HCT116 (cell line): ENCODE measurements around the gene CLK1. TPM values are rescaled to one million over a fixed set of nuclear protein-coding genes. Genes with fewer than 3 reads are reported as not detected.

Experiments
- ATAC-seq: fragments of 200-7000 bp; cut with Tn5 transposase; 2 replicates; pipeline ENCODE4 v1.9.1; 2020; ENCODE audit warnings: mild to moderate bottlenecking, moderate library complexity
- BruUV-seq: library from RNA; stranded (reverse); fragments of 400-500 nt; replicated peaks from 2 replicates; lab custom pipeline; 2021; lab: Mats Ljungman, UMichigan
- CTCF ChIA-PET: fragments of 300-600 bp; sonication (Branson Sonifier 250); formaldehyde crosslinking; loops from one replicate; lab custom pipeline; 2021; ENCODE audit warnings: antibody characterized with exemption; lab: Charles Lee
- POLR2A ChIA-PET: fragments of 300-600, 350-600 bp; sonication (Branson Sonifier 250); formaldehyde crosslinking; loops from one replicate; lab custom pipeline; 2021; ENCODE audit warnings: antibody characterized with exemption; lab: Charles Lee
- RAD21 ChIA-PET, 2 experiments: fragments of 300-600 bp; sonication (Branson Sonifier 250); formaldehyde crosslinking; loops; one replicate each; lab custom pipeline; 2023; ENCODE audit warnings: low total read pairs in 2 of 2; ENCODE audit not compliant: uncharacterized antibody in 2 of 2, unreplicated experiment in 2 of 2, low non-redundant PET in 1 of 2; lab: Charles Lee
- DNase-seq: peaks from one replicate; pipeline ENCODE4 v3.0.0-alpha.2; 2010; ENCODE audit warnings: low read depth, low spot score
- H2AFZ ChIP-seq: fragments of 200-600 bp; shearing (Covaris generic), sonication (generic); 2 replicates; pipeline ENCODE4 v1.6.1; 2017; ENCODE audit warnings: low read depth, mixed run types, mixed read lengths, antibody characterized with exemption, low read length; ENCODE audit not compliant: poor library complexity, severe bottlenecking
- H3K27ac ChIP-seq: 2 replicates; pipeline ENCODE4 v1.5.1; 2012; ENCODE audit warnings: low read depth, low read length
- H3K27me3 ChIP-seq: fragments of 200-600 bp; sonication (generic); 2 replicates; pipeline ENCODE4 v1.6.1; 2016; ENCODE audit warnings: mixed run types, low read length, mixed read lengths; ENCODE audit not compliant: insufficient read depth
- H3K36me3 ChIP-seq, 2 experiments: fragments of 200-500 bp in 1 of 2; fragments of 200-600 bp in 1 of 2; sonication (Bioruptor generic) in 1 of 2; sonication (generic) in 1 of 2; 2 replicates each; pipeline versions ENCODE4 v1.5.1 to v1.6.1; 2014 to 2016; ENCODE audit warnings: low read length in 2 of 2, inconsistent platforms in 1 of 2, mixed read lengths in 1 of 2, mixed run types in 1 of 2; ENCODE audit not compliant: insufficient read depth in 2 of 2, control insufficient read depth in 1 of 2
- H3K4me1 ChIP-seq, 2 experiments: fragments of 200-600 bp in 1 of 2; sonication (generic) in 1 of 2; 2 replicates each; pipeline versions ENCODE4 v1.5.1 to v1.6.1; 2012 to 2017; ENCODE audit warnings: low read length in 2 of 2, inconsistent platforms in 1 of 2, mild to moderate bottlenecking in 1 of 2, mixed read lengths in 1 of 2, mixed run types in 1 of 2, moderate library complexity in 1 of 2; ENCODE audit not compliant: insufficient read depth in 2 of 2, control insufficient read depth in 1 of 2
- H3K4me2 ChIP-seq: fragments of 200-600 bp; sonication (generic); 2 replicates; pipeline ENCODE4 v1.6.1; 2017; ENCODE audit warnings: mixed run types, low read length, mixed read lengths
- H3K4me3 ChIP-seq, 2 experiments: fragments of 200-600 bp in 1 of 2; sonication (generic) in 1 of 2; replicated peaks in 1 of 2; 2 replicates each; pipeline ENCODE4 v1.5.1; 2011 to 2016; ENCODE audit warnings: low read length in 2 of 2, control low read depth in 1 of 2, low read depth in 1 of 2, mild to moderate bottlenecking in 1 of 2, mixed read lengths in 1 of 2, mixed run types in 1 of 2
- H3K79me2 ChIP-seq: fragments of 200-600 bp; sonication (generic); 2 replicates; pipeline ENCODE4 v1.6.1; 2017; ENCODE audit warnings: mild to moderate bottlenecking, mixed run types, low read length, moderate library complexity, mixed read lengths; ENCODE audit not compliant: insufficient read depth
- H3K9ac ChIP-seq: fragments of 200-600 bp; sonication (generic); 2 replicates; pipeline ENCODE4 v1.6.1; 2016; ENCODE audit warnings: low read length, mixed read lengths
- H3K9me2 ChIP-seq: fragments of 200-600 bp; sonication (generic), shearing (Covaris generic); 2 replicates; pipeline ENCODE4 v1.6.1; 2017; ENCODE audit warnings: mixed run types, mild to moderate bottlenecking, moderate library complexity; ENCODE audit not compliant: insufficient read depth
- H3K9me3 ChIP-seq, 2 experiments: fragments of 200-500 bp in 1 of 2; fragments of 200-600 bp in 1 of 2; sonication (Bioruptor generic) in 1 of 2; sonication (generic) in 1 of 2; 2 replicates each; pipeline ENCODE4 v1.6.1; 2014 to 2017; ENCODE audit warnings: low read length in 2 of 2, mixed read lengths in 2 of 2, inconsistent platforms in 1 of 2, low read depth in 1 of 2, mild to moderate bottlenecking in 1 of 2, mixed run types in 1 of 2, moderate library complexity in 1 of 2; ENCODE audit not compliant: control insufficient read depth in 1 of 2, insufficient read depth in 1 of 2
- H4K20me1 ChIP-seq: fragments of 200-600 bp; sonication (generic), shearing (Covaris generic); 2 replicates; pipeline ENCODE4 v1.6.1; 2017; ENCODE audit warnings: mixed run types, mild to moderate bottlenecking, moderate library complexity; ENCODE audit not compliant: insufficient read depth
- CBX3 ChIP-seq: IDR thresholded peaks from 2 replicates; pipeline ENCODE4 v1.6.1; 2012; ENCODE audit warnings: low read depth
- ELF1 ChIP-seq: IDR thresholded peaks from 2 replicates; pipeline ENCODE4 v1.6.1; 2012; ENCODE audit warnings: low read depth, borderline replicate concordance
- EZH2 ChIP-seq: fragments of 200-600 bp; sonication (generic); IDR thresholded peaks from 2 replicates; pipeline ENCODE4 v1.6.1; 2017; ENCODE audit warnings: antibody characterized with exemption, mixed run types
- EZH2phosphoT487 ChIP-seq: fragments of 200-600 bp; IDR thresholded peaks from 2 replicates; pipeline ENCODE4 v1.6.1; 2018; ENCODE audit warnings: antibody characterized with exemption, borderline replicate concordance
- FOSL1 ChIP-seq: IDR thresholded peaks from 2 replicates; pipeline ENCODE4 v1.6.1; 2012; ENCODE audit warnings: low read depth
- JUND ChIP-seq: IDR thresholded peaks from 2 replicates; pipeline ENCODE4 v1.6.1; 2012
- POLR2A ChIP-seq: IDR thresholded peaks from 2 replicates; pipeline ENCODE4 v1.7.0; 2011; ENCODE audit warnings: borderline replicate concordance; ENCODE audit not compliant: insufficient read depth, insufficient read length; ENCODE audit errors: extremely low read depth
- SP1 ChIP-seq: IDR thresholded peaks from 2 replicates; pipeline ENCODE4 v1.6.1; 2012; ENCODE audit warnings: low read depth
- SRF ChIP-seq: IDR thresholded peaks from 2 replicates; pipeline ENCODE4 v1.6.1; 2012; ENCODE audit warnings: low read depth
- TCF7L2 ChIP-seq: IDR thresholded peaks from 2 replicates; pipeline ENCODE4 v1.7.0; 2011; ENCODE audit warnings: borderline replicate concordance, inconsistent platforms; ENCODE audit not compliant: insufficient read depth, insufficient read length; ENCODE audit errors: extremely low read depth
- YY1 ChIP-seq: IDR thresholded peaks from 2 replicates; pipeline ENCODE4 v1.6.1; 2011; ENCODE audit warnings: low read length, low read depth, moderate library complexity, mild to moderate bottlenecking; ENCODE audit not compliant: insufficient replicate concordance; ENCODE audit errors: extremely low read depth
- ZFX ChIP-seq: fragments of 450-650 bp; IDR thresholded peaks from 2 replicates; pipeline ENCODE4 v1.6.1; 2017
- ZNF274 ChIP-seq: fragments of 200-500 bp; sonication (Bioruptor generic); IDR thresholded peaks from 2 replicates; pipeline ENCODE4 v1.6.1; 2014; ENCODE audit warnings: mild to moderate bottlenecking, low read depth, low read length, inconsistent platforms
- intact Hi-C: fragments of 100-400 bp; cut with micrococcal nuclease; formaldehyde crosslinking; loops from 2 replicates; pipeline ENCODE4 v1.10.0; 2022
- total RNA-seq: library from RNA; stranded (reverse); gene quantifications from one replicate; pipeline ENCODE4 v1.2.1, GENCODE V29; 2021; ENCODE audit not compliant: unreplicated experiment
- TF ChIP-seq, protein P1 (sequence below): IDR thresholded peaks from 2 replicates; pipeline ENCODE4 v1.6.1; 2012; ENCODE audit warnings: low read depth
- TF ChIP-seq, protein P2 (sequence below): IDR thresholded peaks from 2 replicates; pipeline ENCODE4 v1.6.1; 2012
- TF ChIP-seq, protein P3 (sequence below): IDR thresholded peaks from 2 replicates; pipeline ENCODE4 v1.6.1; 2012
- TF ChIP-seq, protein P4 (sequence below): IDR thresholded peaks from 2 replicates; pipeline ENCODE4 v1.6.1; 2011; ENCODE audit warnings: mild to moderate bottlenecking, low read length, moderate library complexity; ENCODE audit not compliant: insufficient replicate concordance; ENCODE audit errors: extremely low read depth
- TF ChIP-seq, protein P5 (sequence below), 3 experiments: fragments of 200-600 bp in 1 of 3; sonication (generic) in 1 of 3; IDR thresholded peaks in 2 of 3; conservative IDR thresholded peaks in 1 of 3; 2 replicates each; pipeline ENCODE4 v1.5.1; 2012 to 2017; ENCODE audit warnings: low read depth in 2 of 3, low read length in 2 of 3, antibody characterized with exemption in 1 of 3, borderline replicate concordance in 1 of 3, control low read depth in 1 of 3, mild to moderate bottlenecking in 1 of 3, mixed read lengths in 1 of 3, mixed run types in 1 of 3, moderate library complexity in 1 of 3; ENCODE audit not compliant: insufficient read depth in 1 of 3

The CLK1 gene
- total RNA-seq, 1 experiment from 2014 or later = 49.1 TPM

DNA sequence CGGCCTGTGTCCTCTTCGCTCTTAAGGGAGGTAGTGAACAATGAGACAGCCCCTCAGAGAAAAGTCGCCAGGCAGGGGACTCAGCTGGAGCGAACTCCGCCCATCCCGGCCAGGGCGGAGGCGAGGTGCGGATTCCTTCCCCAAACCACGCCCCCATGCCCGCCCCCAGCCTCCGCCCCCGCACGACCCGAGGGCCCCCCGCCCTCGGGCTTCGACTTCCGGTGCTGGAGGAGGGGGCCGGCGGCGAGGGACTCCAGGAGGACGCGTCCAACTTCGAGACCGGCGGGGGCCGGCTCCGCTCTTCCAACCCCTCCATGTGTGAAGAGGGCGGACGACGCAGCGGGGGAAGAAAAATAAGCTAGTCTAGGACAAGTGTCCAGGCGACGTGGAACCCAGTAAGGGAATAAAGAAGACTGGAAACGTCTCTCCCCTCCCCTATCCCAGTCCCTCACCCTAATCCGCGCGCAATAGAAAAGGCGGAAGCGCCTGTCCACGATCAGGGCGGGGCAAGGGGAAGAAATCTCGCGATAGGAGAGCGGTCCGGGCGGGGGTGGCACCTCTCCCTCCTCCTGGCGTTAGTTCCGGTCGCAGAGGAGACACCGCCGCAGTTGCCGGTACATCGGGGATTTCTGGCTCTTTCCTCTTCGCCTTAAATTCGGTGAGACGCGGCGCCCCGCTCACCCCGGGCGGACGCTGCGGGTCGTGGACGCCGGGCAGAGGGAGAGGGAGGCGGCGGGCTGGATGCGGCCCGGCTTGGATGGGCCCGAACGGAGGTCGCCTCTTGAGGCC lies 52.9 kb downstream of the CLK1 start, which contains the start of gene BZW1:
Gene BZW1, plus strand, starts transcription at position 578 of the 789 bp plus-strand sequence. CDS start 1,308 bp downstream, outside the sequence.
- no TSS peak for BruUV-seq
- peaks cover 26% of the 10 kb centered on the region; the same call in 1 of the 2 replicates for H4K20me1 ChIP-seq
- ATAC-seq (peak; percentile 90), DNase-seq (peak; percentile 92)
- CTCF ChIA-PET = no interaction called here
- no peaks in the 10 kb centered on the region for H3K27me3 ChIP-seq
- no peaks in the 10 kb centered on the region for H3K9me2 ChIP-seq
- POLR2A ChIA-PET = interaction anchor here (1.1 to 1.4 kb wide), 3 partner anchors 9 to 46 kb away, joined by 3 to 7 read pairs (median 3); no protein-coding TSS in a partner anchor
- peaks cover 12 to 26% of the 10 kb centered on the region in 2 experiments for H3K4me1 ChIP-seq
- RAD21 ChIA-PET = no interaction called here
- H3K79me2 ChIP-seq = peaks cover 48% of the 10 kb centered on the region
- intact Hi-C loops = loop anchor here (1.0 to 5.0 kb wide), 4 partner anchors 47 to 834 kb away; partner anchors contain the start of gene CLK1
- H3K27ac ChIP-seq = peak within 1 kb of the TSS; percentile 96
- H3K36me3 ChIP-seq = peaks cover 33 to 34% of the 10 kb centered on the region in 2 experiments
- H3K9ac ChIP-seq = peak within 1 kb of the TSS; percentile 90
- peak within 1 kb of the TSS; percentile 66 to 85 for H3K4me3 ChIP-seq
- H3K4me2 ChIP-seq = peak within 1 kb of the TSS; percentile 82
- no peaks in the 10 kb centered on the region for H3K9me3 ChIP-seq
- H2AFZ ChIP-seq = no peak within 1 kb of the TSS
- TF ChIP-seq ELF1 (peak; percentile 95), EZH2phosphoT487 (no peak), SP1 (peak; percentile 77), ZFX (no peak), FOSL1 (no peak), YY1 (peak; percentile 10), CBX3 (peak; percentile 62; the same call in 1 of the 2 replicates), SRF (no peak; the same call in 1 of the 2 replicates), EZH2 (no peak), JUND (peak; percentile 65), TCF7L2 (peak; percentile 36), POLR2A (peak; percentile 74), ZNF274 (no peak)
- TF ChIP-seq, protein P1, sequence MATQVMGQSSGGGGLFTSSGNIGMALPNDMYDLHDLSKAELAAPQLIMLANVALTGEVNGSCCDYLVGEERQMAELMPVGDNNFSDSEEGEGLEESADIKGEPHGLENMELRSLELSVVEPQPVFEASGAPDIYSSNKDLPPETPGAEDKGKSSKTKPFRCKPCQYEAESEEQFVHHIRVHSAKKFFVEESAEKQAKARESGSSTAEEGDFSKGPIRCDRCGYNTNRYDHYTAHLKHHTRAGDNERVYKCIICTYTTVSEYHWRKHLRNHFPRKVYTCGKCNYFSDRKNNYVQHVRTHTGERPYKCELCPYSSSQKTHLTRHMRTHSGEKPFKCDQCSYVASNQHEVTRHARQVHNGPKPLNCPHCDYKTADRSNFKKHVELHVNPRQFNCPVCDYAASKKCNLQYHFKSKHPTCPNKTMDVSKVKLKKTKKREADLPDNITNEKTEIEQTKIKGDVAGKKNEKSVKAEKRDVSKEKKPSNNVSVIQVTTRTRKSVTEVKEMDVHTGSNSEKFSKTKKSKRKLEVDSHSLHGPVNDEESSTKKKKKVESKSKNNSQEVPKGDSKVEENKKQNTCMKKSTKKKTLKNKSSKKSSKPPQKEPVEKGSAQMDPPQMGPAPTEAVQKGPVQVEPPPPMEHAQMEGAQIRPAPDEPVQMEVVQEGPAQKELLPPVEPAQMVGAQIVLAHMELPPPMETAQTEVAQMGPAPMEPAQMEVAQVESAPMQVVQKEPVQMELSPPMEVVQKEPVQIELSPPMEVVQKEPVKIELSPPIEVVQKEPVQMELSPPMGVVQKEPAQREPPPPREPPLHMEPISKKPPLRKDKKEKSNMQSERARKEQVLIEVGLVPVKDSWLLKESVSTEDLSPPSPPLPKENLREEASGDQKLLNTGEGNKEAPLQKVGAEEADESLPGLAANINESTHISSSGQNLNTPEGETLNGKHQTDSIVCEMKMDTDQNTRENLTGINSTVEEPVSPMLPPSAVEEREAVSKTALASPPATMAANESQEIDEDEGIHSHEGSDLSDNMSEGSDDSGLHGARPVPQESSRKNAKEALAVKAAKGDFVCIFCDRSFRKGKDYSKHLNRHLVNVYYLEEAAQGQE = no peak
- TF ChIP-seq, protein P2, sequence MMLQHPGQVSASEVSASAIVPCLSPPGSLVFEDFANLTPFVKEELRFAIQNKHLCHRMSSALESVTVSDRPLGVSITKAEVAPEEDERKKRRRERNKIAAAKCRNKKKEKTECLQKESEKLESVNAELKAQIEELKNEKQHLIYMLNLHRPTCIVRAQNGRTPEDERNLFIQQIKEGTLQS = no peak
- TF ChIP-seq, protein P3, sequence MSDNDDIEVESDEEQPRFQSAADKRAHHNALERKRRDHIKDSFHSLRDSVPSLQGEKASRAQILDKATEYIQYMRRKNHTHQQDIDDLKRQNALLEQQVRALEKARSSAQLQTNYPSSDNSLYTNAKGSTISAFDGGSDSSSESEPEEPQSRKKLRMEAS = peak; percentile 72
- TF ChIP-seq, protein P4, sequence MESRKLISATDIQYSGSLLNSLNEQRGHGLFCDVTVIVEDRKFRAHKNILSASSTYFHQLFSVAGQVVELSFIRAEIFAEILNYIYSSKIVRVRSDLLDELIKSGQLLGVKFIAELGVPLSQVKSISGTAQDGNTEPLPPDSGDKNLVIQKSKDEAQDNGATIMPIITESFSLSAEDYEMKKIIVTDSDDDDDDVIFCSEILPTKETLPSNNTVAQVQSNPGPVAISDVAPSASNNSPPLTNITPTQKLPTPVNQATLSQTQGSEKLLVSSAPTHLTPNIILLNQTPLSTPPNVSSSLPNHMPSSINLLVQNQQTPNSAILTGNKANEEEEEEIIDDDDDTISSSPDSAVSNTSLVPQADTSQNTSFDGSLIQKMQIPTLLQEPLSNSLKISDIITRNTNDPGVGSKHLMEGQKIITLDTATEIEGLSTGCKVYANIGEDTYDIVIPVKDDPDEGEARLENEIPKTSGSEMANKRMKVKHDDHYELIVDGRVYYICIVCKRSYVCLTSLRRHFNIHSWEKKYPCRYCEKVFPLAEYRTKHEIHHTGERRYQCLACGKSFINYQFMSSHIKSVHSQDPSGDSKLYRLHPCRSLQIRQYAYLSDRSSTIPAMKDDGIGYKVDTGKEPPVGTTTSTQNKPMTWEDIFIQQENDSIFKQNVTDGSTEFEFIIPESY = peak; percentile 96
- TF ChIP-seq, protein P5, sequence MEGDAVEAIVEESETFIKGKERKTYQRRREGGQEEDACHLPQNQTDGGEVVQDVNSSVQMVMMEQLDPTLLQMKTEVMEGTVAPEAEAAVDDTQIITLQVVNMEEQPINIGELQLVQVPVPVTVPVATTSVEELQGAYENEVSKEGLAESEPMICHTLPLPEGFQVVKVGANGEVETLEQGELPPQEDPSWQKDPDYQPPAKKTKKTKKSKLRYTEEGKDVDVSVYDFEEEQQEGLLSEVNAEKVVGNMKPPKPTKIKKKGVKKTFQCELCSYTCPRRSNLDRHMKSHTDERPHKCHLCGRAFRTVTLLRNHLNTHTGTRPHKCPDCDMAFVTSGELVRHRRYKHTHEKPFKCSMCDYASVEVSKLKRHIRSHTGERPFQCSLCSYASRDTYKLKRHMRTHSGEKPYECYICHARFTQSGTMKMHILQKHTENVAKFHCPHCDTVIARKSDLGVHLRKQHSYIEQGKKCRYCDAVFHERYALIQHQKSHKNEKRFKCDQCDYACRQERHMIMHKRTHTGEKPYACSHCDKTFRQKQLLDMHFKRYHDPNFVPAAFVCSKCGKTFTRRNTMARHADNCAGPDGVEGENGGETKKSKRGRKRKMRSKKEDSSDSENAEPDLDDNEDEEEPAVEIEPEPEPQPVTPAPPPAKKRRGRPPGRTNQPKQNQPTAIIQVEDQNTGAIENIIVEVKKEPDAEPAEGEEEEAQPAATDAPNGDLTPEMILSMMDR (IDR thresholded peaks at IDR 0.05 in 2 of 3, conservative IDR thresholded peaks at IDR 0.05 in 1 of 3; ENCODE audit: borderline replicate concordance in 1 of 3, insufficient read depth in 1 of 3, low read depth in 2 of 3, low read length in 2 of 3) = no peak
